Stimulated activated naive CD8-positive, alpha-beta T cell treated with anti-CD3 and anti-CD28 coated beads, Interleukin-15, Interleukin-2, amounts not matched to agents 100 ng/mL and 50 ng/mL, for 24 hours (primary cell): ENCODE data around the gene PEAR1.

Experiments
- H3K27ac Mint-ChIP-seq: one replicate; pipeline ENCODE4 v1.8.0; 2021; ENCODE audit warnings: mild to moderate bottlenecking, mixed read lengths
- H3K27me3 Mint-ChIP-seq: one replicate; pipeline ENCODE4 v1.8.0; 2021; ENCODE audit warnings: mixed read lengths
- H3K36me3 Mint-ChIP-seq: one replicate; pipeline ENCODE4 v1.8.0; 2021; ENCODE audit warnings: low read depth, mixed read lengths
- H3K4me1 Mint-ChIP-seq: one replicate; pipeline ENCODE4 v1.8.0; 2021; ENCODE audit warnings: low read depth, mixed read lengths
- H3K4me3 Mint-ChIP-seq: one replicate; pipeline ENCODE4 v1.8.0; 2021; ENCODE audit warnings: mild to moderate bottlenecking, mixed read lengths
- H3K9me3 Mint-ChIP-seq: one replicate; pipeline ENCODE4 v1.8.0; 2021; ENCODE audit warnings: mixed read lengths

PEAR1 gene

GRCh38 chr1:156897078-156897825, 3.7 kb downstream of the PEAR1 start:
- Mint-ChIP-seq H3K4me1 (peaks cover 6% of the 10 kb centered on the region), H3K27ac (no peak overlapping the region), H3K36me3 (no peaks in the 10 kb centered on the region), H3K9me3 (no peaks in the 10 kb centered on the region), H3K4me3 (no peak overlapping the region), H3K27me3 (peaks cover 40% of the 10 kb centered on the region)

- peaks cover 36% of the 10 kb centered on the region for H3K27me3 Mint-ChIP-seq
- no peak overlapping the region for H3K27ac Mint-ChIP-seq
- no peaks in the 10 kb centered on the region for H3K9me3 Mint-ChIP-seq
- peaks cover 3% of the 10 kb centered on the region for H3K4me1 Mint-ChIP-seq
- H3K36me3 Mint-ChIP-seq = no peaks in the 10 kb centered on the region
- H3K4me3 Mint-ChIP-seq = no peak overlapping the region
Measured at GRCh38 chr1:156898161-156898566, 4.6 kb downstream of the PEAR1 start.

GRCh38 chr1:156898971-156899664, 5.6 kb downstream of the PEAR1 start:
- Mint-ChIP-seq H3K4me1 (peaks cover 3% of the 10 kb centered on the region), H3K36me3 (no peaks in the 10 kb centered on the region), H3K27ac (no peak overlapping the region), H3K4me3 (no peak overlapping the region), H3K27me3 (peaks cover 30% of the 10 kb centered on the region), H3K9me3 (no peaks in the 10 kb centered on the region)

GRCh38 chr1:156899956-156900718, 6.6 kb downstream of the PEAR1 start:
- Mint-ChIP-seq H3K4me3 (no peak overlapping the region), H3K36me3 (no peaks in the 10 kb centered on the region), H3K4me1 (peaks cover 3% of the 10 kb centered on the region), H3K9me3 (no peaks in the 10 kb centered on the region), H3K27me3 (peaks cover 24% of the 10 kb centered on the region), H3K27ac (no peak overlapping the region)

GRCh38 chr1:156900896-156901589, 7.5 kb downstream of the PEAR1 start:
- Mint-ChIP-seq H3K27ac (no peak overlapping the region), H3K9me3 (no peaks in the 10 kb centered on the region), H3K4me3 (no peak overlapping the region), H3K36me3 (no peaks in the 10 kb centered on the region), H3K4me1 (peaks cover 3% of the 10 kb centered on the region), H3K27me3 (peaks cover 24% of the 10 kb centered on the region)

GRCh38 chr1:156901590-156901900, 8.0 kb downstream of the PEAR1 start:
- Mint-ChIP-seq H3K4me3 (no peak overlapping the region), H3K9me3 (no peaks in the 10 kb centered on the region), H3K36me3 (no peaks in the 10 kb centered on the region), H3K4me1 (peaks cover 3% of the 10 kb centered on the region), H3K27me3 (peaks cover 24% of the 10 kb centered on the region), H3K27ac (no peak overlapping the region)

GRCh38 chr1:156901966-156902915, 8.7 kb downstream of the PEAR1 start:
- Mint-ChIP-seq H3K27me3 (peaks cover 21% of the 10 kb centered on the region), H3K36me3 (no peaks in the 10 kb centered on the region), H3K4me1 (peaks cover 3% of the 10 kb centered on the region), H3K9me3 (no peaks in the 10 kb centered on the region), H3K4me3 (no peak overlapping the region), H3K27ac (no peak overlapping the region)

- H3K9me3 Mint-ChIP-seq = no peaks in the 10 kb centered on the region
- H3K27me3 Mint-ChIP-seq = peaks cover 16% of the 10 kb centered on the region
- H3K4me1 Mint-ChIP-seq = no peaks in the 10 kb centered on the region
- no peaks in the 10 kb centered on the region for H3K36me3 Mint-ChIP-seq
- no peak overlapping the region for H3K27ac Mint-ChIP-seq
- H3K4me3 Mint-ChIP-seq = no peak overlapping the region
Measured at GRCh38 chr1:156903328-156904091, 10.0 kb downstream of the PEAR1 start.

- H3K27me3 Mint-ChIP-seq = peaks cover 8% of the 10 kb centered on the region
- H3K36me3 Mint-ChIP-seq = no peaks in the 10 kb centered on the region
- no peaks in the 10 kb centered on the region for H3K9me3 Mint-ChIP-seq
- H3K27ac Mint-ChIP-seq = no peak overlapping the region
- H3K4me1 Mint-ChIP-seq = no peaks in the 10 kb centered on the region
- H3K4me3 Mint-ChIP-seq = no peak overlapping the region
Measured at GRCh38 chr1:156904187-156904959, 10.9 kb downstream of the PEAR1 start.

- no peak overlapping the region for H3K27ac Mint-ChIP-seq
- no peaks in the 10 kb centered on the region for H3K36me3 Mint-ChIP-seq
- no peak overlapping the region for H3K4me3 Mint-ChIP-seq
- no peaks in the 10 kb centered on the region for H3K4me1 Mint-ChIP-seq
- peaks cover 8% of the 10 kb centered on the region for H3K27me3 Mint-ChIP-seq
- no peaks in the 10 kb centered on the region for H3K9me3 Mint-ChIP-seq
Measured at GRCh38 chr1:156905176-156905575, 11.7 kb downstream of the PEAR1 start.

- Mint-ChIP-seq H3K27ac (no peak overlapping the region), H3K4me1 (no peaks in the 10 kb centered on the region), H3K4me3 (no peak overlapping the region), H3K27me3 (peaks cover 9% of the 10 kb centered on the region), H3K36me3 (no peaks in the 10 kb centered on the region), H3K9me3 (no peaks in the 10 kb centered on the region)
Measured at GRCh38 chr1:156905651-156906050, 12.1 kb downstream of the PEAR1 start.

- Mint-ChIP-seq H3K4me3 (no peak overlapping the region), H3K4me1 (no peaks in the 10 kb centered on the region), H3K9me3 (no peaks in the 10 kb centered on the region), H3K27me3 (peaks cover 15% of the 10 kb centered on the region), H3K36me3 (no peaks in the 10 kb centered on the region), H3K27ac (no peak overlapping the region)
Measured at GRCh38 chr1:156906206-156906906, 12.8 kb downstream of the PEAR1 start.
